ENCODE results near the gene ZDHHC20. TPM values are rescaled to one million over a fixed set of nuclear protein-coding genes. Genes with fewer than 3 reads are reported as not detected.
A peak's percentile ranks its signal among the peaks of the same experiment; 100 is the strongest.

Gene ZDHHC20
- total and polyA plus RNA-seq, 10 of the 15 experiments (the other 5 are each of a cell fraction or from before 2014, with no cell fraction given), result 8.6 to 57.8 (median 41.7) TPM

GRCh38 chr13:21435231-21435630, 23.9 kb downstream of the ZDHHC20 start:
- no peak for FAIRE-seq
- Histone ChIP-seq H3K9ac (ENCODE audit: control insufficient read depth, insufficient read depth, low read length) (no peak overlapping the region), H3K4me3 (0 out of 2 replicates have a peak overlapping the region, but pooled peaks have one; percentile 46)

More at GRCh38 chr13:21435231-21435630, 23.9 kb downstream of the ZDHHC20 start:
- Histone ChIP-seq H3K4me1 (ENCODE audit: control insufficient read depth, insufficient read depth, low read length) (peaks cover 18% of the 10 kb centered on the region), H3K27me3 (replicated peaks in 1 of 2; ENCODE audit: control insufficient read depth in 2 of 2, insufficient read depth in 2 of 2, low read length in 1 of 2) (no peaks in the 10 kb centered on the region), H3K9me3 (replicated peaks; ENCODE audit: control insufficient read depth, insufficient read depth, low read length) (peaks cover 28% of the 10 kb centered on the region), H4K20me1 (ENCODE audit: control insufficient read depth, insufficient read depth) (no peaks in the 10 kb centered on the region), H3K4me2 (ENCODE audit: control insufficient read depth, insufficient read depth) (peak overlapping the region; percentile 17; the same call in 1 of the 2 replicates), H3K79me2 (ENCODE audit: control insufficient read depth, insufficient read depth, low read length) (peaks cover 36% of the 10 kb centered on the region), H3K36me3 (ENCODE audit: control insufficient read depth in 2 of 2, insufficient read depth in 2 of 2, low read length in 1 of 2) (no peaks in the 10 kb centered on the region; a peak in 1 of 4 replicates), H3K27ac (ENCODE audit: control insufficient read depth, insufficient read depth) (peak overlapping the region; percentile 49), H2AFZ (ENCODE audit: control insufficient read depth, low read depth, low read length) (no peak overlapping the region)
- no peak for TF ChIP-seq BMI1 (IDR thresholded peaks at IDR 0.05; ENCODE audit: borderline replicate concordance)
- TF ChIP-seq ATF3 (IDR thresholded peaks at IDR 0.05; ENCODE audit: borderline replicate concordance, extremely low read depth, low read depth, low read length), result no peak
- no peak for TF ChIP-seq TBL1XR1 (IDR thresholded peaks at IDR 0.05; ENCODE audit: low read depth, low read length)
- no peak for TF ChIP-seq RELA (IDR thresholded peaks at IDR 0.05; ENCODE audit: borderline replicate concordance, partially characterized antibody)
- TF ChIP-seq, protein P1, sequence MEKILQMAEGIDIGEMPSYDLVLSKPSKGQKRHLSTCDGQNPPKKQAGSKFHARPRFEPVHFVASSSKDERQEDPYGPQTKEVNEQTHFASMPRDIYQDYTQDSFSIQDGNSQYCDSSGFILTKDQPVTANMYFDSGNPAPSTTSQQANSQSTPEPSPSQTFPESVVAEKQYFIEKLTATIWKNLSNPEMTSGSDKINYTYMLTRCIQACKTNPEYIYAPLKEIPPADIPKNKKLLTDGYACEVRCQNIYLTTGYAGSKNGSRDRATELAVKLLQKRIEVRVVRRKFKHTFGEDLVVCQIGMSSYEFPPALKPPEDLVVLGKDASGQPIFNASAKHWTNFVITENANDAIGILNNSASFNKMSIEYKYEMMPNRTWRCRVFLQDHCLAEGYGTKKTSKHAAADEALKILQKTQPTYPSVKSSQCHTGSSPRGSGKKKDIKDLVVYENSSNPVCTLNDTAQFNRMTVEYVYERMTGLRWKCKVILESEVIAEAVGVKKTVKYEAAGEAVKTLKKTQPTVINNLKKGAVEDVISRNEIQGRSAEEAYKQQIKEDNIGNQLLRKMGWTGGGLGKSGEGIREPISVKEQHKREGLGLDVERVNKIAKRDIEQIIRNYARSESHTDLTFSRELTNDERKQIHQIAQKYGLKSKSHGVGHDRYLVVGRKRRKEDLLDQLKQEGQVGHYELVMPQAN (conservative IDR thresholded peaks at IDR 0.05), result no peak
- TF ChIP-seq, protein P2, sequence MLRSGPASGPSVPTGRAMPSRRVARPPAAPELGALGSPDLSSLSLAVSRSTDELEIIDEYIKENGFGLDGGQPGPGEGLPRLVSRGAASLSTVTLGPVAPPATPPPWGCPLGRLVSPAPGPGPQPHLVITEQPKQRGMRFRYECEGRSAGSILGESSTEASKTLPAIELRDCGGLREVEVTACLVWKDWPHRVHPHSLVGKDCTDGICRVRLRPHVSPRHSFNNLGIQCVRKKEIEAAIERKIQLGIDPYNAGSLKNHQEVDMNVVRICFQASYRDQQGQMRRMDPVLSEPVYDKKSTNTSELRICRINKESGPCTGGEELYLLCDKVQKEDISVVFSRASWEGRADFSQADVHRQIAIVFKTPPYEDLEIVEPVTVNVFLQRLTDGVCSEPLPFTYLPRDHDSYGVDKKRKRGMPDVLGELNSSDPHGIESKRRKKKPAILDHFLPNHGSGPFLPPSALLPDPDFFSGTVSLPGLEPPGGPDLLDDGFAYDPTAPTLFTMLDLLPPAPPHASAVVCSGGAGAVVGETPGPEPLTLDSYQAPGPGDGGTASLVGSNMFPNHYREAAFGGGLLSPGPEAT (IDR thresholded peaks at IDR 0.05; ENCODE audit: low read depth), result no peak
- TF ChIP-seq NR2C1 (IDR thresholded peaks at IDR 0.05), result no peak
- DNase-seq (ENCODE audit: low read depth, low spot score), result no peak
- ChIA-PET CTCF (interaction anchor here (0.9 kb wide), 1 partner anchor 138 kb away, joined by 5 read pairs; no protein-coding TSS in a partner anchor), POLR2A (no interaction called here), RAD21 (ENCODE audit: unreplicated experiment) (no interaction called here), SMC1A (ENCODE audit: uncharacterized antibody, unreplicated experiment) (interaction anchor here (0.9 to 1.6 kb wide), 3 partner anchors 9 to 22 kb away, joined by 3 read pairs; no protein-coding TSS in a partner anchor)
- in situ Hi-C loops (cut with MboI), result no loop called here
- intact Hi-C loops (cut with micrococcal nuclease; ENCODE audit: unreplicated experiment), result no loop called here
- BruUV-seq (replicated peaks), result no TSS peak
- WGBS (ENCODE audit: insufficient coverage, insufficient replicate concordance, low lambda C conversion rate, missing lambda C conversion rate), result 78% methylated on average over 2 of the region's 2 CpGs
- ATAC-seq, result no peak
